ENCODE data around the gene SPOUT1.

SPOUT1 gene

GRCh38 chr9:128841694-128842492 is 12.3 kb upstream of the SPOUT1 start:
- peak overlapping the region; percentile 38; the same call in 1 of the 2 replicates for H3K27ac ChIP-seq
- no peak for TF ChIP-seq CTCF (conservative IDR thresholded peaks at IDR 0.05)
- TF ChIP-seq ZFX (IDR thresholded peaks at IDR 0.05), result no peak

- TF ChIP-seq ZFX (IDR thresholded peaks at IDR 0.05), result no peak
- peak overlapping the region; percentile 50; the same call in 1 of the 2 replicates for H3K27ac ChIP-seq
Observed at GRCh38 chr9:128840524-128840923, 10.9 kb upstream of the SPOUT1 start.

GRCh38 chr9:128838338-128838737 is 8.7 kb upstream of the SPOUT1 start:
- no peak overlapping the region for H3K27ac ChIP-seq
- TF ChIP-seq ZFX (IDR thresholded peaks at IDR 0.05) (no peak), CTCF (conservative IDR thresholded peaks at IDR 0.05) (no peak)

DNA sequence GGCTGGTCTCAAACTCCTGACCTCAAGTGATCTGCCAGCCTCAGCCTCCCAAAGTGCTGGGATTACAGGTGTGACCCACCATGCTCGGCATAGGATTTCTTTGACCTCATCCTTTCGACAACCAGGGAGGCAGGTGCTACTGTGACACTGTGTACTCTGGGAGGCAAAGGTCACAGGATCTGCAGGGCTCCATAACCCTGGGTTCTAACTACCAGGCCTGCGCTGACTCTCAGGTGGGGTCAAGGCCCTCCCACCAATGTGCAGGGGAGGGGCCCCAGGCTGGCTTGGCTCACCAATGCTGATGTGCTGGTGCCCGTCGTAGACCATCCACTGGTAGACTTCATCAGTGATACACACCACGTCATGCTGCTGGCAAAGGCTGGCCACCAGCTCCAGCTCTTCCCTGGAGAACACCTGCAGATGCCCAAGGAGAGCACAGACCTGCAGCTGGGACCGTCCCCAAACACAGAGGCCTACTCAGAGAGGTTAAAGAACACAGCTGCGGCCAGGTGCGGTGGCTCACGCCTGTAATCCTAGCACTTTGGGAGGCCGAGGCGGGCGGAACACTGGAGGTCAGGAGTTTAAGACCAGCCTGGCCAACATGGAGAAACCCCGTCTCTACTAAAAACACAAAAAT is 7.0 kb upstream of the SPOUT1 start:
- no peak overlapping the region for H3K27ac ChIP-seq
- no peak for TF ChIP-seq CTCF (conservative IDR thresholded peaks at IDR 0.05)
- no peak for TF ChIP-seq ZFX (IDR thresholded peaks at IDR 0.05)

DNA sequence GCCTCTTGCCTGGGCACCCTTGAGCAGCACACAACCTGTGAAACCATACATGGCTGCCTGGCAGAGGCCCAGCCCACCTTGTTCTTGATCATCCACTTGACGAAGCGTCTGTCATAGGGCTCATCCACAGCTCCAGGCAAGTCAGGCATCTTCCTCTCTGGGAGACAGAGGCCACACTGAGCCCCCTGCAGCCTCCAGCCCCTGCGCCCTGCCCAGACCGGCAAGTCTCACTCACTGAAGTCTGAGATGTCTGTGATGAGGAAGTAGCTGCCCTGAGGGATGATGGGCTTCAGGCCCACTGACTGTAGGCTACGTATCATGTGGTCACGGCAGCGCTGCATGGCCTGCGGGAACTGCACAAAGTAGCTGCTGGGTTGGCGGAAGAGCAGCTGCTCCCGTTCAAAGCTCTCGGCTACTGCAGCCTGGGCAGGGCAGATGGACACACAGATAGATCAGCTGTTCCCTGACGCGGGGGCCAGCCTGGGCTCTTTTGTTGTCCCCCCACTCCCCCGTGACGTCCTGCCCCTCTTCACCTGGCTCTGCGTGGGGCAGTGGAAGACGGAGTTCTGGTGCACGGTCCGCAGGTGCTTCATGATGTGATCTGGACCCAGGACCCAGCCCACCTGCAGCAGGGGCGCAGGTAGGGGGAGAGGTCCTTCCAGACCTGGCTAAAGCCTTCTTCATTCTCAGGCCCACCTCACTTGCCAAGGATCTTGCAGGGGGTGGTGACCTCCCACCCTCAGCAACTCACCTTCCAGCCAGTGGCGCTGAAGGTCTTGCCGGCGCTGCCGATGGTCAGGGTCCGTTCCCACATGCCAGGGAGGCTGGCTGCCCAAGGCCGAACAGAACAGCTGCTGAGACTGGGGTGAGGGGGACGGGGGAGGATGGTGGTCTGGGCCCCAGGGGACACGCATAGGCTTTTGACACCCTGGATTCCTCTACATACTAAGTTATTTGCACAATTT is 5.9 kb upstream of the SPOUT1 start:
- no peak for TF ChIP-seq ZFX (IDR thresholded peaks at IDR 0.05)
- TF ChIP-seq CTCF (conservative IDR thresholded peaks at IDR 0.05), result no peak
- no peak overlapping the region for H3K27ac ChIP-seq

DNA sequence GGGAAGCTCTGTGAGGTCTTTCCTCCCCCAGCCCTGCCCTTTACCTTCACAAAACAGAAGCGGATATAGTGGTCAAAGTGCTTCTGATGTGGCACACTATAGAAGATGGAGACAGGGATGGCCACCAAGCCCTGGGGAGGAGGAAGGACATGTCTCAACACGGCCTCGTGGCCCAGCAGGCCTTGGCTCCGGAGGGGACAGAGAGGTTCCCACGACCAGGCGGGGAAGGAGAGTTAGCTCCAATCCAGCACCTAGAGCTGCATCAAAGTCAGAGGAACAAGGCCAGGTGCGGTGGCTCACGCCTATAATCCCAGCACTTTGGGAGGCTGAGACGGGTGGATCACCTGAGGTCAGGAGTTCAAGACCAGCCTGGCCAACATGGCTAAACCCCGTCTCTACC is 4.1 kb upstream of the SPOUT1 start:
- TF ChIP-seq ZFX (IDR thresholded peaks at IDR 0.05), result no peak
- no peak for TF ChIP-seq CTCF (conservative IDR thresholded peaks at IDR 0.05)

GRCh38 chr9:128828719-128829452 is 708 bp downstream of the SPOUT1 start:
- TF ChIP-seq CTCF (conservative IDR thresholded peaks at IDR 0.05), result no peak
- TF ChIP-seq ZFX (IDR thresholded peaks at IDR 0.05), result no peak
- peak overlapping the region; percentile 86 for H3K27ac ChIP-seq

More for the DNA sequence above, 4.1 kb upstream of the SPOUT1 start:
- no peak overlapping the region for H3K27ac ChIP-seq
